ENCODE measurements around the gene NAV2. TPM values are rescaled to one million over a fixed set of nuclear protein-coding genes. Genes with fewer than 3 reads are reported as not detected.

NAV2 gene
- total RNA-seq, 1 experiment from 2014 or later: 46.3 TPM

- H2BK20ac ChIP-seq (ENCODE audit: low read depth, low read length, poor library complexity, severe bottlenecking): no peak overlapping the region
- WGBS (ENCODE audit: extremely low coverage, insufficient read length, low lambda C conversion rate): no CpG with 5 or more reads among the region's 1 CpG
- H2BK12ac ChIP-seq (ENCODE audit: insufficient read length, low read depth, low read length): no peak overlapping the region
- H3K9ac ChIP-seq (ENCODE audit: extremely low read depth, insufficient read length, low read length): no peak overlapping the region
- no peaks in the 10 kb centered on the region for H4K20me1 ChIP-seq (ENCODE audit: control insufficient read depth, insufficient read depth, insufficient read length)
- no peak overlapping the region for H3K4ac ChIP-seq (ENCODE audit: low read depth, low read length)
- no peak overlapping the region for H2BK120ac ChIP-seq (ENCODE audit: low read depth, low read length, poor library complexity, severe bottlenecking)
- H3K23me2 ChIP-seq (ENCODE audit: insufficient read length, low read depth, low read length, poor library complexity, severe bottlenecking): no peaks in the 10 kb centered on the region
- peaks cover 16 to 27% of the 10 kb centered on the region in 2 experiments for H3K4me1 Mint-ChIP-seq
- no peaks in the 10 kb centered on the region; a peak in 1 of 5 replicates for H3K9me3 Mint-ChIP-seq
- no peaks in the 10 kb centered on the region for H3K4me1 ChIP-seq (ENCODE audit: insufficient read depth, low read length)
- no peak overlapping the region for H3K23ac ChIP-seq (ENCODE audit: insufficient read length, low read depth, low read length)
- H2BK15ac ChIP-seq (ENCODE audit: low read depth, low read length): no peak overlapping the region
- H3T11ph ChIP-seq (ENCODE audit: low read length): no peak overlapping the region
- H3K18ac ChIP-seq (ENCODE audit: insufficient read length, low read depth, low read length): no peak overlapping the region
- H2BK5ac ChIP-seq (ENCODE audit: insufficient read length, low read length): no peak overlapping the region
- no peak for DNase-seq
- H3K79me2 ChIP-seq (ENCODE audit: insufficient read depth, low read length): no peaks in the 10 kb centered on the region
- H3K27ac Mint-ChIP-seq: no peak overlapping the region
- H3K36me3 Mint-ChIP-seq (ENCODE audit: insufficient read depth in 1 of 3, low read depth in 3 of 3): no peaks in the 10 kb centered on the region; a peak in 1 of 7 replicates
- no peaks in the 10 kb centered on the region for H3K9me3 ChIP-seq (ENCODE audit: control insufficient read depth, low read depth, low read length)
- H2AFZ ChIP-seq (ENCODE audit: low read length): no peak overlapping the region
- no peaks in the 10 kb centered on the region for H3K27me3 ChIP-seq (ENCODE audit: insufficient read depth, low read length)
- H3K56ac ChIP-seq (ENCODE audit: insufficient read length, low read depth, low read length): no peak overlapping the region
- H3K27ac ChIP-seq (ENCODE audit: insufficient read length, low read depth, low read length): no peak overlapping the region
- H3K79me1 ChIP-seq (ENCODE audit: insufficient read depth, low read depth, low read length, poor library complexity, severe bottlenecking): no peaks in the 10 kb centered on the region
- no peak overlapping the region for H4K8ac ChIP-seq (replicated peaks; ENCODE audit: insufficient read length, low read depth, low read length)
- H3K14ac ChIP-seq (ENCODE audit: insufficient read depth, low read length): no peak overlapping the region
- peaks cover 16% of the 10 kb centered on the region for H3K27me3 Mint-ChIP-seq (ENCODE audit: low read depth)
- no peak overlapping the region for H2AK5ac ChIP-seq (ENCODE audit: insufficient read length, low read length)
- H3K4me2 ChIP-seq (ENCODE audit: insufficient read depth, insufficient read length, low read length): no peak overlapping the region
- TF ChIP-seq CTCF (conservative IDR thresholded peaks at IDR 0.05): no peak
- H4K5ac ChIP-seq (ENCODE audit: insufficient read length, low read depth, low read length): no peak overlapping the region
- H4K91ac ChIP-seq (ENCODE audit: insufficient read length, low read depth, low read length): no peak overlapping the region
- H3K4me3 Mint-ChIP-seq: no peak overlapping the region
Observed at GRCh38 chr11:19705936-19706335, 6.7 kb upstream of the NAV2 start.
